Measurements from ENCODE around the gene PSAPL1.
"Not testable (repeated sequence)": the region's sequence is repeated elsewhere in the genome, so short reads cannot be mapped to it uniquely, and the experiment has no call there.

Gene PSAPL1

GRCh38 chr4:7458477-7458876 is 23.7 kb upstream of the PSAPL1 start:
- DNase-seq: no peak

GRCh38 chr4:7458066-7458425 is 23.3 kb upstream of the PSAPL1 start:
- no peak for DNase-seq

- no peak for DNase-seq
Measured at GRCh38 chr4:7457201-7458065, 22.7 kb upstream of the PSAPL1 start.

GRCh38 chr4:7452802-7453201 is 18.1 kb upstream of the PSAPL1 start:
- DNase-seq: not testable (repeated sequence)

GRCh38 chr4:7451800-7452199 is 17.1 kb upstream of the PSAPL1 start:
- DNase-seq: no peak

- DNase-seq: no peak
Measured at GRCh38 chr4:7451434-7451789, 16.7 kb upstream of the PSAPL1 start.

- no peak for DNase-seq
Measured at GRCh38 chr4:7450775-7451433, 16.2 kb upstream of the PSAPL1 start.

- no peak for DNase-seq
Measured at GRCh38 chr4:7448036-7448435, 13.3 kb upstream of the PSAPL1 start.

GRCh38 chr4:7447236-7447635 is 12.5 kb upstream of the PSAPL1 start:
- DNase-seq: no peak

- DNase-seq: no peak
Measured at GRCh38 chr4:7444731-7445130, 10.0 kb upstream of the PSAPL1 start.

GRCh38 chr4:7444314-7444713 is 9.6 kb upstream of the PSAPL1 start:
- DNase-seq: no peak

- no peak for DNase-seq
Measured at GRCh38 chr4:7442574-7443162, 7.9 kb upstream of the PSAPL1 start.

- no peak for DNase-seq
Measured at GRCh38 chr4:7441201-7441600, 6.5 kb upstream of the PSAPL1 start.

- DNase-seq: no peak
Measured at GRCh38 chr4:7439699-7440098, 5.0 kb upstream of the PSAPL1 start.

GRCh38 chr4:7436256-7436655 is 1.5 kb upstream of the PSAPL1 start:
- no peak for DNase-seq

- DNase-seq: peak in 3 of 4 experiments; percentile 29 to 49 (median 32)
Measured at GRCh38 chr4:7435471-7436061, 836 bp upstream of the PSAPL1 start.

GRCh38 chr4:7434141-7434765 is 477 bp downstream of the PSAPL1 start:
- no peak for DNase-seq

- no peak for DNase-seq
Measured at GRCh38 chr4:7433376-7434140, 1.2 kb downstream of the PSAPL1 start.

GRCh38 chr4:7432531-7433375 is 2.0 kb downstream of the PSAPL1 start:
- no peak for DNase-seq

- no peak for DNase-seq
Measured at GRCh38 chr4:7431696-7432530, 2.8 kb downstream of the PSAPL1 start.

All from suppressor macrophage (primary cell).